Stomach (tissue), 9 donors: ENCODE measurements around the gene CASP9. TPM values are rescaled to one million over a fixed set of nuclear protein-coding genes. Genes with fewer than 3 reads are reported as not detected.

ENCODE experiments used
- DNase-seq, 2 donors: peaks; one replicate each; pipeline versions ENCODE4 v3.0.0 to v3.0.0-alpha.2; 2013 to 2019
- H3K27ac ChIP-seq, 5 donors: fragments of 200-600 bp in 4 of 5; sonication (generic) in 4 of 5; one replicate each; pipeline ENCODE4 v1.5.1; 2013 to 2019; ENCODE audit warnings: mild to moderate bottlenecking in 1 of 5, moderate library complexity in 1 of 5
- H3K27me3 ChIP-seq, 3 donors: fragments of 200-600 bp; sonication (generic); one replicate each; pipeline ENCODE4 v1.5.1; 2017 to 2019; ENCODE audit warnings: mixed run types in 1 of 3
- H3K36me3 ChIP-seq, 4 donors: fragments of 200-600 bp; sonication (generic); 1 replicate in 3 of 4; 2 replicates in 1 of 4; pipeline ENCODE4 v1.5.1; 2016 to 2019
- H3K4me1 ChIP-seq, 4 donors: fragments of 200-600 bp; sonication (generic); one replicate each; pipeline ENCODE4 v1.5.1; 2016 to 2019
- H3K4me3 ChIP-seq, 4 donors: fragments of 200-600 bp; sonication (generic) in 3 of 4; one replicate each; pipeline ENCODE4 v1.5.1; 2016 to 2019; ENCODE audit warnings: mild to moderate bottlenecking in 1 of 4
- H3K9me3 ChIP-seq, 4 donors: fragments of 200-600 bp; sonication (generic); one replicate each; pipeline ENCODE4 v1.5.1; 2016 to 2019
- EP300 ChIP-seq: sonication (generic); formaldehyde crosslinking; IDR thresholded peaks from one replicate; pipeline ENCODE4 v1.6.1; 2017; ENCODE audit warnings: antibody characterized with exemption
- POLR2A ChIP-seq, 4 donors: fragments of 450-650 bp; IDR thresholded peaks; one replicate each; pipeline ENCODE4 v1.6.1; 2016; ENCODE audit warnings: antibody characterized with exemption in 4 of 4, control low read depth in 2 of 4, mild to moderate bottlenecking in 1 of 4, moderate library complexity in 1 of 4
- POLR2AphosphoS5 ChIP-seq, 3 donors: sonication (generic); formaldehyde crosslinking; IDR thresholded peaks; one replicate each; pipeline ENCODE4 v1.6.1; 2016; ENCODE audit warnings: antibody characterized with exemption in 3 of 3
- WGBS, 5 donors: extraction: QIAGEN DNeasy Blood & Tissue Kit in 3 of 5; methylation state at CpG; one replicate each; pipeline versions ENCODE4 v1.1.5 to v1.1.7; 2013 to 2018; 5-methylcytosine and 5-hydroxymethylcytosine counted together
- intact Hi-C: fragments of 100-400 bp; cut with DNase I; formaldehyde crosslinking; loops from one replicate; pipeline ENCODE4 v1.15.1; 2023; ENCODE audit warnings: low total_unique reads
- polyA plus RNA-seq, 3 donors: library from polyadenylated mRNA; stranded (reverse); fragments of 200-250 nt; gene quantifications; one replicate each; pipeline ENCODE4 v1.2.3, GENCODE V29; 2013
- total RNA-seq, 5 donors: library from RNA; depleted of rRNA; stranded (reverse); fragments of >200 nt; gene quantifications; one replicate each; pipeline versions ENCODE4 v1.1.0 to v1.2.3, GENCODE V29; 2014 to 2016
- TF ChIP-seq, protein P1 (sequence below), 7 experiments: fragments of 450-650 bp in 4 of 7; fragments of 200-600 bp in 3 of 7; sonication (generic) in 3 of 7; IDR thresholded peaks; one replicate each; pipeline ENCODE4 v1.5.1; 2016 to 2019; ENCODE audit warnings: antibody characterized with exemption in 7 of 7, control low read depth in 2 of 7, mild to moderate bottlenecking in 1 of 7
- donor health status: healthy with polysubstance abuse.
- donor health status: Bipolar disorder and iron deficiency.
- donor health status: healthy.

Gene CASP9
- total and polyA plus RNA-seq, 8 donors = 8.3 to 125 (median 16.3) TPM

DNA sequence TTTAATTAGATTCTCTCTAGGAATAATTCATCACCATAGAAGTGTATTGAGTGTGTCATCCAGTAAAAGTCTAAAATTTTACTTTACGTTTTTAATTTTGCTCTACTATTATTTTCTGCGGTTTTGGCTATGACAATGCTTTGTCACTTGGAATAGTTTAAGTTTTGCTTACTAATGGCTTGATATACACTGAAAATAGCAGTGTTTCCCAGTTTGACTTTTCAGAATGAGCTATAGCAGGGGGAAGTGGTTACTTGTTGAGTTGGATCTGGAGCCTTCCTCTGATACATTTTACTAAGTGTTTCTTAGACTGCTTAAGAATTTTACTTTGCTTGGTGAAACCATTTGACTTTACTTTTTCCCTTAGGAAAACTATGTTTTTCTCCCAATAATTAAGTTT lies 7.7 kb upstream of the CASP9 start:
- intact Hi-C loops = no loop called here
- no peak overlapping the region for H3K27ac ChIP-seq
- no peak overlapping the region for H3K4me3 ChIP-seq
- WGBS, 5 donors = 65 to 86% (median 78%) methylated on average over 2 of the region's 2 CpGs
- DNase-seq = no peak
- H3K36me3 ChIP-seq = peaks cover 3 to 51% (median 45%) of the 10 kb centered on the region in 4 donors
- H3K4me1 ChIP-seq = peaks cover 8 to 20% (median 16%) of the 10 kb centered on the region in 4 donors
- no peaks in the 10 kb centered on the region for H3K27me3 ChIP-seq
- TF ChIP-seq EP300 (no peak), POLR2AphosphoS5 (IDR thresholded peaks at IDR 0.05) (no peak), POLR2A (IDR thresholded peaks at IDR 0.05) (no peak)
- TF ChIP-seq, protein P1, sequence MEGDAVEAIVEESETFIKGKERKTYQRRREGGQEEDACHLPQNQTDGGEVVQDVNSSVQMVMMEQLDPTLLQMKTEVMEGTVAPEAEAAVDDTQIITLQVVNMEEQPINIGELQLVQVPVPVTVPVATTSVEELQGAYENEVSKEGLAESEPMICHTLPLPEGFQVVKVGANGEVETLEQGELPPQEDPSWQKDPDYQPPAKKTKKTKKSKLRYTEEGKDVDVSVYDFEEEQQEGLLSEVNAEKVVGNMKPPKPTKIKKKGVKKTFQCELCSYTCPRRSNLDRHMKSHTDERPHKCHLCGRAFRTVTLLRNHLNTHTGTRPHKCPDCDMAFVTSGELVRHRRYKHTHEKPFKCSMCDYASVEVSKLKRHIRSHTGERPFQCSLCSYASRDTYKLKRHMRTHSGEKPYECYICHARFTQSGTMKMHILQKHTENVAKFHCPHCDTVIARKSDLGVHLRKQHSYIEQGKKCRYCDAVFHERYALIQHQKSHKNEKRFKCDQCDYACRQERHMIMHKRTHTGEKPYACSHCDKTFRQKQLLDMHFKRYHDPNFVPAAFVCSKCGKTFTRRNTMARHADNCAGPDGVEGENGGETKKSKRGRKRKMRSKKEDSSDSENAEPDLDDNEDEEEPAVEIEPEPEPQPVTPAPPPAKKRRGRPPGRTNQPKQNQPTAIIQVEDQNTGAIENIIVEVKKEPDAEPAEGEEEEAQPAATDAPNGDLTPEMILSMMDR (IDR thresholded peaks at IDR 0.05) = no peak
- no peaks in the 10 kb centered on the region for H3K9me3 ChIP-seq

DNA sequence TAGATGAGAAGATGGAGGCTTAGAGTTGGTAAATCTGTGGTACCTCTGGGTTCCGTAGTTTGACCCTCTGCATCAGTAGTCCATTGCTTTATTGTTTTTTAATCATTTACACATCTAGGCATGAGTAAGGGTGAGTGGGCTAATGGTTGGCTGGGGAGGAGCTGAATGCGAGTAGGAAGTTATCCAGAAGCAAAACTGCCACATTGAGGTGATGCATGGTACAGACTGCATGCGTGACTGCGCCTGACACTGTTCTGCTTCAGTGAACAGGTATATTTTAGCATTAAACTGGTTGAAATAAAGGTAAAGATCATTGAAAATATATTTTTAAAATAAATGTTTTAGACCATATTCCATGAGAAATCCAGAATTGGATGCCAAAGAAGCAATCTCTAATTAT lies 7.0 kb upstream of the CASP9 start:
- 91 to 98% (median 94%) methylated on average over 4 of the region's 4 CpGs for WGBS, 5 donors
- intact Hi-C loops = no loop called here
- no peak for TF ChIP-seq POLR2A (IDR thresholded peaks at IDR 0.05)
- TF ChIP-seq EP300 = no peak
- no peak for TF ChIP-seq POLR2AphosphoS5 (IDR thresholded peaks at IDR 0.05)
- TF ChIP-seq, protein P1 (IDR thresholded peaks at IDR 0.05) = no peak

DNA sequence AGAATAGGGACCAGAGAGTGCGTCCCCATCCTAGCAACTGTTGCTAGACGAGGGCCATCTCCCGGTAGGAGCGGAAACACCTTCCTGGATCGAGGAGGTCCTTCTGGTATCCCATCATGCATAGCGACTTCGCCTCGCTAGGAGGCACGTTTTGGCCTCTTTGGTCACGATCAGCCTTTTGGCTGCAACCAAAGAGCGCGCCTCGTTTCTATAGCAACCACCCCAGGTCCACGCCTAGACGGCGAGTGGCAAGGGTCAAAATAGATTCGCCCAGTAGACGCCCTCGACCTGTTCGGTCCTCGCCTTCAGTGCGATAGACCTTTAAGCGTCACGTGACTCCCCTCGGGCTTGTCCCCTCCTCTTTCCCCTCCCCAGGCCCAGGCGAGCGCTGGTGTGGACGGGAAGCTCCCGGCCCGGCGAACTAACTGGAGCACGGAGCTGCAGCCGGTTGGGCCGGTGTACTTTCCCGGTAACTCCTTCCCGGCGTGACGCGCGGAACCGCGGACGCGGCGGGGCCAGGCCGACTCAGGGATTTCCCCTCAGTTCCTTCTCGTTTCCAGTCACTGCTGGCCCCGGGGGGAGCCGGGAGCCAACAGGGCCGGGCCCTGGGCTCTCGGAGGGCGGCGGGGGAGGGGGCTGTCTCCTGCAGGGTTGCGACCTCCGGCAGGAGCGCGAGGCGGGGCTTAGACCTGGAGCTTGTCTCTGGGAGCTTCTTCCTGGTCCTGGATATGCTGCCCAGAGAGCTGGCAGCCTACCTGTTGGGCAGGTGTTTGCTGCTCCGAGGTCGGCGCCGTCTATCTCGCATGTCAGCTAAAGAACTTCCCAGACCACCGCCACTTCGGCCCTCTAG lies 2.7 kb upstream of the CASP9 start, which contains the start of gene DNAJC16:
Gene DNAJC16, plus strand, starts transcription at position 359 of the 850 bp plus-strand sequence. CDS start 2,258 bp downstream, outside the sequence.
- H3K9me3 ChIP-seq = no peaks in the 10 kb centered on the region
- peak within 1 kb of the TSS; percentile 78 to 94 (median 82) for H3K4me3 ChIP-seq
- H3K27ac ChIP-seq = peak within 1 kb of the TSS; percentile 97 to 99 (median 98)
- peaks cover 30 to 51% (median 43%) of the 10 kb centered on the region in 4 donors for H3K4me1 ChIP-seq
- H3K27me3 ChIP-seq = no peaks in the 10 kb centered on the region
- TF ChIP-seq, protein P1 (IDR thresholded peaks at IDR 0.05) = peak in 2 of 7 experiments; percentile 26 to 42
- peak in 2 of 4 donors; percentile 51 to 80 for TF ChIP-seq POLR2A (IDR thresholded peaks at IDR 0.05)
- no peak for TF ChIP-seq EP300
- peak; percentile 91 to 100 (median 100) for TF ChIP-seq POLR2AphosphoS5 (IDR thresholded peaks at IDR 0.05)
- intact Hi-C loops = no loop called here
- 0 to 1% (median 0%) methylated on average over 22 to 65 of the region's 65 CpGs for WGBS, 5 donors
- H3K36me3 ChIP-seq = peaks cover 0 to 22% (median 17%) of the 10 kb centered on the region in 4 donors
- peak; percentile 99 to 100 for DNase-seq

More for the DNA sequence above, 7.0 kb upstream of the CASP9 start:
- DNase-seq = no peak
- H3K36me3 ChIP-seq = peaks cover 0 to 45% (median 39%) of the 10 kb centered on the region in 4 donors
- no peak overlapping the region for H3K4me3 ChIP-seq
- H3K4me1 ChIP-seq = peaks cover 10 to 24% (median 20%) of the 10 kb centered on the region in 4 donors
- no peak overlapping the region for H3K27ac ChIP-seq
- no peaks in the 10 kb centered on the region for H3K27me3 ChIP-seq
- no peaks in the 10 kb centered on the region for H3K9me3 ChIP-seq

DNA sequence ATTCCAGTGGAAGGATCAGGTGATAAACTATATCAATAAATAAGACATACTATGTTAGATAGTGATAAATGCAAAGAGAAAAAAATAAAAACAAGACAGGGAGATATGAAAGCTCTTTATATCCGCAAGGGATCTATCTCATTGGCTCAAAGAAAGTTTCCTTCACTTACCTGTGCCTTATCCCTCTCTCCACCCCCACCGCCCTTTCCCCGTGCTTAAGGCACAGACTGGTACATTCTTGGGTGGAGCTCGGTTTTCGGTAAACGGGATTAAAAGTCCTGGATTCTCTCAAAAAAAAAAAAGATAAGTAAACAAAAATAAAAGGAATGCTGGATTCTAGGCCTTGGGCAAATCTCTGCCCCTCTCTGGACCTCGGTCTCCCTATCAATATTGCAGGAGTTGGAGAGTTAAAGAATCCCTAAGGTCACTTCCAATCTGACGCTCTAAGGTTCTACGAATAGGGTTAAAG lies 2.0 kb upstream of the CASP9 start:
- WGBS, 5 donors = 3 to 11% (median 6%) methylated on average over 9 of the region's 9 CpGs
- Histone ChIP-seq H3K9me3 (no peaks in the 10 kb centered on the region), H3K4me1 (peaks cover 30 to 51% (median 43%) of the 10 kb centered on the region in 4 donors), H3K27ac (peak overlapping the region; percentile 44 to 99 (median 97)), H3K4me3 (peak overlapping the region; percentile 78 to 94 (median 82)), H3K36me3 (peaks cover 0 to 19% (median 11%) of the 10 kb centered on the region in 4 donors), H3K27me3 (no peaks in the 10 kb centered on the region)
- TF ChIP-seq, protein P1 (IDR thresholded peaks at IDR 0.05) = no peak
- TF ChIP-seq POLR2AphosphoS5 (IDR thresholded peaks at IDR 0.05) (no peak), POLR2A (IDR thresholded peaks at IDR 0.05) (no peak), EP300 (no peak)
- intact Hi-C loops = no loop called here
- DNase-seq = no peak
